ENCODE measurements around the gene CLDN6.

The CLDN6 gene

GRCh38 chr16:3013491-3013951 is 4.5 kb downstream of the CLDN6 start:
- DNase-seq (ENCODE audit: low read depth): no peak

GRCh38 chr16:3012828-3013420 is 5.1 kb downstream of the CLDN6 start, which contains the start of gene CLDN9:
Gene CLDN9, plus strand, starts transcription at chr16:3012923. Its CDS starts 440 bp downstream, at chr16:3013363.
- no peak for DNase-seq (ENCODE audit: low read depth)

GRCh38 chr16:3012246-3012645 is 5.7 kb downstream of the CLDN6 start:
- no peak for DNase-seq (ENCODE audit: low read depth)

GRCh38 chr16:3010510-3010909 is 7.5 kb downstream of the CLDN6 start:
- no peak for DNase-seq (ENCODE audit: low read depth)

- no peak for DNase-seq (ENCODE audit: low read depth)
Measured at GRCh38 chr16:3009568-3010390, 8.2 kb downstream of the CLDN6 start.

GRCh38 chr16:3008690-3009037 is 9.3 kb downstream of the CLDN6 start:
- DNase-seq (ENCODE audit: low read depth): no peak

GRCh38 chr16:3007957-3008689 is 9.9 kb downstream of the CLDN6 start:
- no peak for DNase-seq (ENCODE audit: low read depth)

- no peak for DNase-seq (ENCODE audit: low read depth)
Measured at GRCh38 chr16:3007059-3007956, 10.7 kb downstream of the CLDN6 start.

- DNase-seq (ENCODE audit: low read depth): no peak
Measured at GRCh38 chr16:3004781-3005284, 13.2 kb downstream of the CLDN6 start.

GRCh38 chr16:3004319-3004718 is 13.7 kb downstream of the CLDN6 start:
- DNase-seq (ENCODE audit: low read depth): no peak

GRCh38 chr16:3003582-3004270 is 14.3 kb downstream of the CLDN6 start:
- peak; percentile 88 for DNase-seq (ENCODE audit: low read depth)

GRCh38 chr16:3001316-3001715 is 16.7 kb downstream of the CLDN6 start:
- no peak for DNase-seq (ENCODE audit: low read depth)

GRCh38 chr16:3000540-3000939 is 17.4 kb downstream of the CLDN6 start:
- DNase-seq (ENCODE audit: low read depth): no peak

- DNase-seq (ENCODE audit: low read depth): no peak
Measured at GRCh38 chr16:2999929-3000328, 18.1 kb downstream of the CLDN6 start.

GRCh38 chr16:2996298-2996697 is 21.7 kb downstream of the CLDN6 start:
- no peak for DNase-seq (ENCODE audit: low read depth)

GRCh38 chr16:2992383-2993081 is 25.5 kb downstream of the CLDN6 start:
- no peak for DNase-seq (ENCODE audit: low read depth)

- DNase-seq (ENCODE audit: low read depth): no peak
Measured at GRCh38 chr16:2991566-2992261, 26.3 kb downstream of the CLDN6 start.

GRCh38 chr16:2990891-2991290 is 27.1 kb downstream of the CLDN6 start:
- no peak for DNase-seq (ENCODE audit: low read depth)

GRCh38 chr16:2988590-2989099 is 29.3 kb downstream of the CLDN6 start:
- DNase-seq (ENCODE audit: low read depth): no peak

- DNase-seq (ENCODE audit: low read depth): no peak
Measured at GRCh38 chr16:2987833-2988232, 30.1 kb downstream of the CLDN6 start.
